ENCODE results near the gene KCNAB2.

The KCNAB2 gene

DNA sequence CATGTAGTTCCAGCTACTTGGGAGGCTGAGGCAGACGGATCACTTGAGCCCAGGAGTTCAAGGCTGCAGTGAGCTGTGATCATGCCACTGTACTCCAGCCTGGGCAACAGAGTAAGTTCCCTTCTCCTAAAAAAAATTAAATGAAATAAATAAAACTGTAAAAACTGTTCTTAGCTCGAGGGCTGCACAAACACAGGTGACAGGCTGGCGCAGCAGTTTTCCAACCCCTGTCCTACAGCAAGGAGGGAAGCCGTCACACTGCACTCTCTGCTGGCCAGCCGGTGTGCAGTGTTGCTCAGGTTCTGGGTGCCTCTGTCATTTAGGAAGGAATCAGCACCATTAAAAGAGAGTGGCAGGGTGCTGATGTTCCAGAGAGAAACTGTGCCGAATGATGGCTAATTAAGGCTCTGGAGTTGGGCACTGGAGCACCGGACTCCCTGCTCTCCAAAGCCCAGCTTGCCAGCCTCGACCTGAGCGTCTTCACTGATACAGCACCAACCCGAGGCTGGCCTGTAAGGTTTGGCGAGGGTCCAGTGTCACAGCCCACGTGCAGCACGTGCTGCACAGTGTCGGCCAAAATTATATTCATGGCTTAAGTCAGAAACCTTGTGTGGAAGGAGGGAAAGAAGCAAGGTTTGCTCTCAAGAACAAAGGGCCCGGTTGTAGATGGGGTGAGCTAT lies 26.4 kb upstream of the KCNAB2 start:
- TF ChIP-seq, protein P1, sequence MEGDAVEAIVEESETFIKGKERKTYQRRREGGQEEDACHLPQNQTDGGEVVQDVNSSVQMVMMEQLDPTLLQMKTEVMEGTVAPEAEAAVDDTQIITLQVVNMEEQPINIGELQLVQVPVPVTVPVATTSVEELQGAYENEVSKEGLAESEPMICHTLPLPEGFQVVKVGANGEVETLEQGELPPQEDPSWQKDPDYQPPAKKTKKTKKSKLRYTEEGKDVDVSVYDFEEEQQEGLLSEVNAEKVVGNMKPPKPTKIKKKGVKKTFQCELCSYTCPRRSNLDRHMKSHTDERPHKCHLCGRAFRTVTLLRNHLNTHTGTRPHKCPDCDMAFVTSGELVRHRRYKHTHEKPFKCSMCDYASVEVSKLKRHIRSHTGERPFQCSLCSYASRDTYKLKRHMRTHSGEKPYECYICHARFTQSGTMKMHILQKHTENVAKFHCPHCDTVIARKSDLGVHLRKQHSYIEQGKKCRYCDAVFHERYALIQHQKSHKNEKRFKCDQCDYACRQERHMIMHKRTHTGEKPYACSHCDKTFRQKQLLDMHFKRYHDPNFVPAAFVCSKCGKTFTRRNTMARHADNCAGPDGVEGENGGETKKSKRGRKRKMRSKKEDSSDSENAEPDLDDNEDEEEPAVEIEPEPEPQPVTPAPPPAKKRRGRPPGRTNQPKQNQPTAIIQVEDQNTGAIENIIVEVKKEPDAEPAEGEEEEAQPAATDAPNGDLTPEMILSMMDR (IDR thresholded peaks at IDR 0.05; ENCODE audit: low read depth, low read length) = no peak
- no peaks in the 10 kb centered on the region for H3K9me3 ChIP-seq (ENCODE audit: severe bottlenecking)
- no peak overlapping the region for H3K27ac ChIP-seq
- H3K4me3 ChIP-seq (ENCODE audit: low read depth, low read length) = no peak overlapping the region
- no peaks in the 10 kb centered on the region for H3K27me3 ChIP-seq (ENCODE audit: insufficient read depth, low read depth, severe bottlenecking)
- H3K36me3 ChIP-seq = no peaks in the 10 kb centered on the region
- DNase-seq = no peak

- no peaks in the 10 kb centered on the region for H3K27me3 ChIP-seq (ENCODE audit: insufficient read depth, low read depth, severe bottlenecking)
- no peak overlapping the region for H3K27ac ChIP-seq
- no peaks in the 10 kb centered on the region for H3K9me3 ChIP-seq (ENCODE audit: severe bottlenecking)
- no peak for DNase-seq
- H3K36me3 ChIP-seq = no peaks in the 10 kb centered on the region
- TF ChIP-seq, protein P1 (IDR thresholded peaks at IDR 0.05; ENCODE audit: low read depth, low read length) = no peak
- no peak overlapping the region for H3K4me3 ChIP-seq (ENCODE audit: low read depth, low read length)
Observed at GRCh38 chr1:6022193-6022592, 23.5 kb upstream of the KCNAB2 start.

GRCh38 chr1:6023346-6023745 lies 22.3 kb upstream of the KCNAB2 start:
- TF ChIP-seq, protein P1 (IDR thresholded peaks at IDR 0.05; ENCODE audit: low read depth, low read length) = no peak
- no peaks in the 10 kb centered on the region for H3K27me3 ChIP-seq (ENCODE audit: insufficient read depth, low read depth, severe bottlenecking)
- no peak overlapping the region for H3K4me3 ChIP-seq (ENCODE audit: low read depth, low read length)
- H3K36me3 ChIP-seq = peaks cover under 1% of the 10 kb centered on the region; the same call in 1 of the 2 replicates
- no peak overlapping the region for H3K27ac ChIP-seq
- no peak for DNase-seq
- no peaks in the 10 kb centered on the region for H3K9me3 ChIP-seq (ENCODE audit: severe bottlenecking)

GRCh38 chr1:6024376-6024775 lies 21.3 kb upstream of the KCNAB2 start:
- TF ChIP-seq, protein P1 (IDR thresholded peaks at IDR 0.05; ENCODE audit: low read depth, low read length) = no peak
- Histone ChIP-seq H3K36me3 (peaks cover 7% of the 10 kb centered on the region; the same call in 1 of the 2 replicates), H3K9me3 (ENCODE audit: severe bottlenecking) (no peaks in the 10 kb centered on the region), H3K27ac (peak overlapping the region; percentile 87; the same call in 1 of the 2 replicates), H3K4me3 (ENCODE audit: low read depth, low read length) (no peak overlapping the region), H3K27me3 (ENCODE audit: insufficient read depth, low read depth, severe bottlenecking) (no peaks in the 10 kb centered on the region)
- no peak for DNase-seq

DNA sequence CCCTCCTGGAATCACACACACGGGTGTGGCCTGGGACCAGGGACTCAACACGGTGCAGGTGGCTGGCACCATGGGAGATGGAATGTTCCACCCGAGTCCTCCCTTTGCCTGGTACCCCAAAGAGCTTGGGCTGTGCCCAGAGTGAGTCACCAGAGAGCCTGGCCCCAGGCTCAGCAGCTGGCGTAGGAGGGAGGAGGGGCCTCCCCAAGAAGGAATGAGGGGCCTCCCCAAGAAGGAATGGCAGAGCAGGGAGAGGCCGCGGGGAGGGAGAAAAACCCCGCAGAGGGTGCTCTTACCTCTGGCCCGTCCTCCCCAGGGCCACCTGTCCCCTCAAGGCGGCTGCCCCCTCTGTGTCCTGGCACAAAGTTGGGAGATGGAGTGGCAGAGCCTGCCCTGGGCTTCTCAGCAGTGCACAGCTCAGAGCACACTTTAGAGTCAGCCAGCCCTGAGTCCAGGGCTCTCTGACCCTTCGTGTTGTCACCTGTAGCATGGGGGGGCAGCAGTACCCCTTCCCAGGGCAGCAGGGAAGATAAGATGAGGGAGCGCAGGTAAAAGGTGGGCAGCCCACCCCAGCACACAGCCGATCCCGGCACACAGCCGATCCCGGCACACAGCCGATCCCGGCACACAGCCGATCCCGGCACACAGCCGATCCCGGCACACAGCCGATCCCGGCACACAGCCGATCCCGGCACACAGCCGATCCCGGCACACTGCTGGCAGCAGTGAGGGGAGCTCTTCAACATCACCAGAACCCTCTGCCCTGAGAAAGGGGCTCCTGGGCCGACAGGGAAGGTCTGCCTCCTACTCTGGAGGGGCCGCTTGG lies 20.2 kb upstream of the KCNAB2 start:
- peak overlapping the region; percentile 51 for H3K4me3 ChIP-seq (ENCODE audit: low read depth, low read length)
- TF ChIP-seq, protein P1 (IDR thresholded peaks at IDR 0.05; ENCODE audit: low read depth, low read length) = no peak
- peak overlapping the region; percentile 87 for H3K27ac ChIP-seq
- no peak for DNase-seq
- peaks cover 11% of the 10 kb centered on the region; the same call in 1 of the 2 replicates for H3K36me3 ChIP-seq
- no peaks in the 10 kb centered on the region for H3K9me3 ChIP-seq (ENCODE audit: severe bottlenecking)
- H3K27me3 ChIP-seq (ENCODE audit: insufficient read depth, low read depth, severe bottlenecking) = no peaks in the 10 kb centered on the region

Data from WERI-Rb-1 (cell line).